CD4-positive, alpha-beta T cell treated with Interleukin-2 at 100 ng/mL for 4 hours (primary cell): ENCODE data around the gene LIPC.

Experiments
- DNase-seq: peaks from one replicate; pipeline ENCODE4 v3.0.0-alpha.2; 2020; ENCODE audit warnings: low spot score

LIPC gene

GRCh38 chr15:58406811-58407210 is 25.0 kb upstream of the LIPC start:
- DNase-seq = no peak

GRCh38 chr15:58407236-58407775 is 24.5 kb upstream of the LIPC start:
- DNase-seq = no peak

GRCh38 chr15:58407778-58408177 is 24.0 kb upstream of the LIPC start:
- no peak for DNase-seq

- DNase-seq = no peak
These were observed 21.9 kb upstream of the LIPC start for GRCh38 chr15:58409861-58410260.

GRCh38 chr15:58410353-58410752 is 21.4 kb upstream of the LIPC start:
- peak; percentile 37 for DNase-seq

- DNase-seq = no peak
These were observed 18.5 kb upstream of the LIPC start for GRCh38 chr15:58413253-58413652.

GRCh38 chr15:58415636-58416035 is 16.2 kb upstream of the LIPC start:
- DNase-seq = no peak

- no peak for DNase-seq
These were observed 14.8 kb upstream of the LIPC start for GRCh38 chr15:58416963-58417362.

- DNase-seq = no peak
These were observed 13.7 kb upstream of the LIPC start for GRCh38 chr15:58418135-58418534.

GRCh38 chr15:58419803-58420524 is 11.8 kb upstream of the LIPC start:
- DNase-seq = no peak

- DNase-seq = no peak
These were observed 11.2 kb upstream of the LIPC start for GRCh38 chr15:58420579-58421043.

- DNase-seq = no peak
These were observed 8.6 kb upstream of the LIPC start for GRCh38 chr15:58423205-58423604.

GRCh38 chr15:58423831-58424608 is 7.8 kb upstream of the LIPC start:
- DNase-seq = no peak

GRCh38 chr15:58424722-58425121 is 7.1 kb upstream of the LIPC start:
- DNase-seq = no peak

GRCh38 chr15:58425185-58425584 is 6.6 kb upstream of the LIPC start:
- DNase-seq = no peak

- no peak for DNase-seq
These were observed 6.0 kb upstream of the LIPC start for GRCh38 chr15:58425834-58426233.

- no peak for DNase-seq
These were observed 5.3 kb upstream of the LIPC start for GRCh38 chr15:58426501-58426900.

- DNase-seq = no peak
These were observed 3.8 kb upstream of the LIPC start for GRCh38 chr15:58427987-58428386.

- DNase-seq = no peak
These were observed 1.5 kb upstream of the LIPC start for GRCh38 chr15:58430224-58430787.

GRCh38 chr15:58432401-58432800 is 610 bp downstream of the LIPC start:
- no peak for DNase-seq

GRCh38 chr15:58433597-58434333 is 2.0 kb downstream of the LIPC start:
- no peak for DNase-seq

- DNase-seq = no peak
These were observed 2.6 kb downstream of the LIPC start for GRCh38 chr15:58434334-58434875.
